Activated naive CD8-positive, alpha-beta T cell treated with anti-CD3 and anti-CD28 coated beads, Interleukin-2, amount 10 ng/mL, durations not matched to agents 7 days and 5 days (primary cell): Measurements from ENCODE around the gene PCNX2. TPM values are rescaled to one million over a fixed set of nuclear protein-coding genes. Genes with fewer than 3 reads are reported as not detected.

Experiments used
- ATAC-seq: fragments of 150-1000 bp; cut with Tn5 transposase; one replicate; pipeline ENCODE4 v1.10.0; 2021; ENCODE audit warnings: low read depth, moderate library complexity
- POLR2A ChIA-PET: fragments of 350-600 bp; sonication (Branson Sonifier 250); formaldehyde crosslinking; loops from one replicate; lab custom pipeline; 2021; ENCODE audit warnings: antibody characterized with exemption; lab: Charles Lee
- DNase-seq: peaks from one replicate; pipeline ENCODE4 v3.0.0; 2021
- H3K27ac Mint-ChIP-seq: one replicate; pipeline ENCODE4 v1.8.0; 2022; ENCODE audit warnings: mild to moderate bottlenecking, mixed read lengths
- H3K27me3 Mint-ChIP-seq: one replicate; pipeline ENCODE4 v1.8.0; 2022; ENCODE audit warnings: mild to moderate bottlenecking, moderate library complexity, mixed read lengths
- H3K36me3 Mint-ChIP-seq: one replicate; pipeline ENCODE4 v1.8.0; 2021; ENCODE audit warnings: mild to moderate bottlenecking, mixed read lengths
- H3K4me1 Mint-ChIP-seq: one replicate; pipeline ENCODE4 v1.8.0; 2021; ENCODE audit warnings: mixed read lengths
- H3K4me3 Mint-ChIP-seq: one replicate; pipeline ENCODE4 v1.8.0; 2022; ENCODE audit warnings: mild to moderate bottlenecking, moderate library complexity, mixed read lengths
- H3K9me3 Mint-ChIP-seq: one replicate; pipeline ENCODE4 v1.8.0; 2021; ENCODE audit warnings: mixed read lengths
- total RNA-seq, 2 experiments: library from RNA; stranded (reverse); gene quantifications; one replicate each; pipeline ENCODE4 v1.2.3, GENCODE V29; 2021

The PCNX2 gene, protein sequence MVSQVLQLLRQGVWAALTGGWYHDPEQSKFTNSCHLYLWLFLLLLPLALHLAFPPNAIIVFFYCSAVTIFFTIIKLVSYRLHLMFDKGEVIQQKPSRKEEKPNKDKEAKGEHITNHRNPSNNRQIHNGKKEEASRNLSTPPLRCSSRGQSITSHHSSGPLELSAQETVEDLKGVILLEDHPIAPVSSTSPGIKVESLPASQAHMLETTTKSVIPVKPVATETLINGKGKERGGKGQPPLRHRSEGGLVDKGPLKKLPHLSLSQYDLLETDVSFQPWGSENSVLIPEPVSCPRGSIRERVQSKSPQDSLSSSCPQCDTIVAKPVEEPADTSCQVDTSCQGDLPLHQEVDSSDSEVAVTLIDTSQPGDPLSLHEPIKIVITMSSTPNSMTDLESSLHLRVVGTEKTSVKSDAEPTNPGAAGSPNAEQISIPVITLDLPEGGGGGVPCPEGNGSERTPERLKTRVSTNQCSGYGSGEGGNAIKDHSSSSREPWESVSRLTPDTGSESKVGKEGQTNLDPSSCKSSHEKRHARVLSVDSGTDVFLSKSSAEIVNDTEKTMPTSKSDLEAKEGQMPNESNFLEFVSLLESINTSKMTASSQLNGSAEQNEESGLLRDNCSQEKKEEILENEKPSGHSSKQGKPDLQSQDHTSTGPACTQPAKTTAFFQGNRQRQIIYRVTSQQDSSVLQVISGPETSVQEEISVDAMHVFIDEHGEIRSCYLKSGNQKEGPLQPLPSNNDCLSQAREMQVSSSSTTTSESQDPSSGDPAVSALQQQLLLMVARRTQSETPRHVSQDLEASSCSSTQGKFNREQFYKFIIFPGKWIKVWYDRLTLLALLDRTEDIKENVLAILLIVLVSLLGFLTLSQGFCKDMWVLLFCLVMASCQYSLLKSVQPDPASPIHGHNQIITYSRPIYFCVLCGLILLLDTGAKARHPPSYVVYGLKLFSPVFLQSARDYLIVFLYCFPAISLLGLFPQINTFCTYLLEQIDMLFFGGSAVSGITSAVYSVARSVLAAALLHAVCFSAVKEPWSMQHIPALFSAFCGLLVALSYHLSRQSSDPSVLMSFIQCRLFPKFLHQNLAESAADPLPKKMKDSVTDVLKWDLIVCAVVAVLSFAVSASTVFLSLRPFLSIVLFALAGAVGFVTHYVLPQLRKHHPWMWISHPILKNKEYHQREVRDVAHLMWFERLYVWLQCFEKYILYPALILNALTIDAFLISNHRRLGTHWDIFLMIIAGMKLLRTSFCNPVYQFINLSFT (N-terminal part only)
- 10 to 100 TPM; 43.9 to 49.4 TPM for total RNA-seq

DNA sequence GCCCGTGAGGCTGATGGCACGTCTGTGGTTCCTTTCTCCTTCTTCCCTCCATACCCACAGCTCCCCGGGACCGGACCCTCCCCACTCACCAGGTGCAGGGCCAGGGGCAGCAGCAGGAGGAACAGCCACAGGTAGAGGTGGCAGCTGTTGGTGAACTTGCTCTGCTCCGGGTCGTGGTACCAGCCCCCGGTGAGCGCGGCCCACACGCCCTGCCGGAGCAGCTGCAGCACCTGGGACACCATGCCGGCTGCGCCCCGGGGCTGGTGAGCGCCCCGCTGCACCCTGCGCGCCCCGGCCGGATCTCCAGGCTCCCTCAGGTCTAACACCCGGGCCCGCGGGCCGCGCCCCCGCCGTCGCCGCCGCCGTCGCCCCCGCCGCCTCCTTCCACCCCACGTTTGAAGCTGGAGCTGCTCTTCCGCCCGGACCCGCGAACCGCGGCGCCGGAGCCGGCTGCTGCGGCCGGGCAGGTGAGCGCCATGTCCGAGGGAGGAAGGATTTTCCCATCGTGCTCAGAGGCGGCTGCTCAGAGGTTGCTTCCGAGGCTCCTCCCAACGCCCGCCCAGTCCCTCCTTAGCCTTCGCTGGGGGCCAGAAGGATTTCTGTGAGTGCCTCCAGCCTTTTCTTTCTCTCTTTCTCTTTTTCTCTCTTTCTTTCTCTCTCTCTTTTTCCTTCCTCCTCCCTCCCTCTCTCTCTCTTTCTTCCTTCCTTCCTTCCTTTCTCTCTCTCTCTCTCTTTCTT, at the start of gene PCNX2:
TSS of gene PCNX2 (minus strand) at position 489 of the 738 bp plus-strand sequence. CDS start at position 242, 247 bp downstream.
- Mint-ChIP-seq H3K36me3 (peaks cover 5% of the 10 kb centered on the region), H3K4me3 (peak within 1 kb of the TSS; percentile 95), H3K27me3 (no peaks in the 10 kb centered on the region), H3K9me3 (no peaks in the 10 kb centered on the region), H3K27ac (peak within 1 kb of the TSS; percentile 92), H3K4me1 (peaks cover 23% of the 10 kb centered on the region)
- POLR2A ChIA-PET: no interaction called here
- ATAC-seq (peak; percentile 93), DNase-seq (peak; percentile 75)

DNA sequence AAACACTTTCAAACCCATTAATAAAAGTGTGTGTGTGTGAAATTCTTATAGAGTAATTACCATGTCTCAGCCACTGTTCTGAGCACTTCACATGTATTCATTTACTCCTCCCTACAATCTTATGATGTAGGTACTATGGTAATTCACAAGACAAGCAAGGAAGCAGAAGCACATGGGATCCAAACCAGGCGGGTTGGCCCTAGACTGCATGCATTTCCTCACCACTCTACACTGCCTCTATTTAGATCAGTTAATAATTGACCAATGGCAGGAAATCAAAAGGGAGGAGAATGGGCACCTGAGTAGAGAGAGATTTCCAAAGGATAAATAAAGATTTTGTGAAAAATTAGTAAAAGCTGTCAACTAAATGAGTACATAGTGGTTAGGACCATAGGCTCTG, 47.7 kb upstream of the PCNX2 start:
- Mint-ChIP-seq H3K36me3 (no peaks in the 10 kb centered on the region), H3K27me3 (peaks cover 32% of the 10 kb centered on the region), H3K9me3 (peaks cover 2% of the 10 kb centered on the region), H3K27ac (no peak overlapping the region), H3K4me3 (no peak overlapping the region), H3K4me1 (no peaks in the 10 kb centered on the region)
- DNase-seq: no peak
- POLR2A ChIA-PET: no interaction called here
- ATAC-seq: no peak

DNA sequence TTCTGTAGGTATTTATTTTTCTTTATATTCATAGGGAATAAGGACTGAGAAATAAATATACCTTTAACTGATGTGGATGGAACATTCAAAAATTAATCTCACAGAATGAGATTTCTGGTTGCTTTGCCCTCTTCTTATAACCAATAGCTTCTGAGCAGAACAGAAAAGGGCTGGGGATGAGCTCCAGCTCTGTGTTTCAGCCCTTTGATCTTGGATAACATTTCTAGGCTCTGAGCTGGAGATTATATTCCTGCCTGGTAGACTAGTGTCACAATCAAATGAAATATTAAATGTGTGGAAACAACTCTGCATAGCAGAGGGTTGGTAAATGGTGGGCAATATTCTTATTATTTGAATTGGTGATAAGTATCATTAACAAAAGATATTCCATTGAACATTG, 46.6 kb upstream of the PCNX2 start:
- Mint-ChIP-seq H3K9me3 (peaks cover 2% of the 10 kb centered on the region), H3K4me3 (no peak overlapping the region), H3K27me3 (peaks cover 34% of the 10 kb centered on the region), H3K27ac (no peak overlapping the region), H3K36me3 (no peaks in the 10 kb centered on the region), H3K4me1 (no peaks in the 10 kb centered on the region)
- no peak for DNase-seq
- ATAC-seq: no peak
- POLR2A ChIA-PET: no interaction called here

DNA sequence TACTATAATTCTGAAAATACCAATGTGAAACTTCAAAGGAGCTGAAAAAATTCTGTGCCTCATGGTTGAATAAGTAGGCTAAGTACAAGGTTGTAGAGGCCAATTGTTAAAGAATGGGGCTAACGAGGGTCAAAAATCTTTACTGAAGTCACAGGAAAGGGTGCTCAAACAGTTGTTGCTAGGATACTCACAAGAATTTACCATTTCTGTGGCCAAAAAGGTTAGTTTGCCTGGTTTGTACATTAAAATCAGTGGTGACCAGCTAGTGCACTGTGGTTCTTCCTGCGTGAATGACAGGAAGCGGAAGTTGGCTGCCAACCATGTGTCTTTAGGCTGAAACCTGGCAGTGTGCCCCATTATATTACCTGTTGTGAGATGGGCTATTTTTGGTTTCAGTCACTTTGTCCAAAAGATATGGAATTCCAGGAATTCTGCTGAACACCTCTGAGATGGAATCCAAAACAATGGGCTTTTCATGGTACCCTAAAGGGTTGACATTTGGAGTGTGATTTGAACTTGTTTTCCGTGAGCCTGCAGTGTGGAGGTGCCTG, 45.5 kb upstream of the PCNX2 start:
- Mint-ChIP-seq H3K36me3 (no peaks in the 10 kb centered on the region), H3K9me3 (peaks cover 2% of the 10 kb centered on the region), H3K27ac (no peak overlapping the region), H3K27me3 (peaks cover 43% of the 10 kb centered on the region), H3K4me1 (no peaks in the 10 kb centered on the region), H3K4me3 (no peak overlapping the region)
- POLR2A ChIA-PET: no interaction called here
- DNase-seq (no peak), ATAC-seq (no peak)

DNA sequence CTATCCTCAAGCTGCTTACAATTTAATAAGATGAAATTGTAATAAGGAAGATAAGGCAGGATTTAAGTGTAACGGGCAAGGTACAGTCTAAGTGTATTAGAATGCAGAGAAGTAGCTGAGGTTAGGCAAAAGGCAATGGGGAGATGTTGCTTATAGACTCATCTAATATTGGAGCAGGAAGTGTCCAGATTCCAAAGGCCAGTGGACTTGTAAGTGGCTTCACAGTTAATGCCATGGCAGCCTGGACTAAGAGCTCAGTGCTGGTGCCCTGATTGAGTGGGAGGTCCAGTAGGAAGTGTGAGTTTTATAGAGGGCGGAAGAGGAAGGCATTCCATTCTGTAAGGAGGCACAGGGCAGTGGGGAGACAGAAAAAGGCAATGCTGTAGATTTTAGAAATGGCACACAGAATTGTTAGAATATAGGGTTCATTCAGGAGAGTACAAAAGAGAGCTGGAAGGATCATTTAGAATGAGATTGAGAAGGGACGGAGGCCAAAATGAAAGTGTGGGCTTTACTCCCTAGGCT, 44.6 kb upstream of the PCNX2 start:
- Mint-ChIP-seq H3K4me3 (no peak overlapping the region), H3K27ac (no peak overlapping the region), H3K4me1 (no peaks in the 10 kb centered on the region), H3K36me3 (no peaks in the 10 kb centered on the region), H3K27me3 (peaks cover 44% of the 10 kb centered on the region), H3K9me3 (peaks cover 2% of the 10 kb centered on the region)
- POLR2A ChIA-PET: no interaction called here
- DNase-seq (no peak), ATAC-seq (no peak)

DNA sequence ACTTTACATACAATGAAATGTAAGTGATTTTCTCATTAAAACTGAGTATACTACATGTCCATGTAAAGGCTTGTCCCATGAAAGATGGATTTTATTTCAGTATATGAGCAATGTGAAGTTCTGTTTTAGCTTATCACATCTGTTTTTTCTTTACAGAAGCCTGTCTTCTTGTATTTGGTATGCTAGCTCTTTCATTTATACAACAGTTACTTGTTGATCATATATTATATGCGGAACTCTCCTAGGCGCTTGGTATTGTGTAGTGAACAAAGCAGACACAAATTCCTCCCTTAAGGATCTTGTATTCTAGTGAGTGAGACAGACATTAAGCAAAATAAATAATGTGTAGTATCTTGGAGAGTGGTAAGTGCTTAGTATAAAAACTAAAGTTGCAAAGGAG, 42.6 kb upstream of the PCNX2 start:
- H3K27me3 Mint-ChIP-seq: peaks cover 40% of the 10 kb centered on the region
- H3K36me3 Mint-ChIP-seq: no peaks in the 10 kb centered on the region
- H3K4me3 Mint-ChIP-seq: no peak overlapping the region
- POLR2A ChIA-PET: no interaction called here
- no peak for ATAC-seq
- H3K9me3 Mint-ChIP-seq: no peaks in the 10 kb centered on the region
- DNase-seq: no peak
- no peak overlapping the region for H3K27ac Mint-ChIP-seq
- no peaks in the 10 kb centered on the region for H3K4me1 Mint-ChIP-seq

DNA sequence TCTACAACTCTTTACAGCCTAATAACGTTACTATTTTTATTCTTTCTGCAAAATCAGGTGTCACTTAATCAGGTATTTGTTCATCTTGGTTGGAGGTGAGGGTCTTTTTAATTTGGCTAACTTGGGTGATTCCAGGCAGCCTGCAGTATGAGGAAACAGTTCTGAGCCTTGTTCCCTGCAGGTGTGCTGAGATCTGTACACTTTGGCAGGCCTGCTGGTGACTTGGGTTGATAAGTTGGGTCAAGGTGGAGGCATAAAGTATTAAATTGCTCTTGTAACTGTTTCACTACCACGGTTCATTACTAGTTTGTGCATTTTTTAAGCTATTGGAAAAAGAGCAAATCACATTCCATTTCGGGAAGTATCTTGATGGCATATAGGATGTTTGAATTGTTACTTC, 42.0 kb upstream of the PCNX2 start:
- ATAC-seq: no peak
- Mint-ChIP-seq H3K27ac (no peak overlapping the region), H3K4me3 (no peak overlapping the region), H3K9me3 (no peaks in the 10 kb centered on the region), H3K36me3 (no peaks in the 10 kb centered on the region), H3K27me3 (peaks cover 42% of the 10 kb centered on the region), H3K4me1 (no peaks in the 10 kb centered on the region)
- POLR2A ChIA-PET: no interaction called here
- DNase-seq: no peak

DNA sequence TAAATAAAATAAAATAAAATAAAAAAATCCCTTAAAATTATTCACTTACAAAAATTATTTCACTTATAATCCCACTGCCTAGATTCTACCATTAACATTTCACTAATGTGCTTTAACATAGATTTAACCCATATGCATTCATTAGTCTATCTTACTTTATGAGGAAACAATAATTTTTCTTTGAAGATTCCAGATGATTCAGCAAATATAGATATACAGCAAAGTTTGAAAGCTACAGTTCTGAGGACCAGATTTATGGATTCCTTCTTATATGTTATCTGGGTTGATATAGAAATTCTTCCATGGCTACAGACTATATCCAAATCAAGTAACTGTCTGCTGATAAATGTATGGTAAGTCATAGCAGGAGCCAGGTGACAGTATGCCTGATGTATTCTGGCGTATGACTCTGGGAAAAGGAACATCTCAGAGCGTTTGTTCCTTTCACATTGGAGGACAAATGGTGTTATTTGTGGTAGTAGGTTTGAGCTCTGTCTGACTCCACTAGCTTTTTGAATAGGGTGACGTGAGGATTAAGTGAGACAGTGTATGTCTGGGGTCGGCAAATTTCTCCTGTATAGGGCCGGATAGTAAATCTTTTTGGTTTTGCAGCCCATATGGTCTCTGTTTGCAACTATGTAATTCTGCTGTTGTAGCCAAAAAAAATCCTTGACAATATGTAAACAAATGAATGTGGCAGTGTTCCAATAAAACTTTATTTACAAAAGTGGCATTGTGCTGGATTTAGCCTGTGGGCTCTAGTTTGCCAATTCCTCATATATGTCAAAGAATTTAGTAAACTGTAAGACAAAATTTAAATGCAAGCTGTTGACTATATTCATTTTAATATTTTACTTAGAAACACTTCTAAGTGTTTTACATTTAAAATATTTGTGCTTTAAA, 41.3 kb upstream of the PCNX2 start:
- Mint-ChIP-seq H3K36me3 (no peaks in the 10 kb centered on the region), H3K4me3 (no peak overlapping the region)

DNA sequence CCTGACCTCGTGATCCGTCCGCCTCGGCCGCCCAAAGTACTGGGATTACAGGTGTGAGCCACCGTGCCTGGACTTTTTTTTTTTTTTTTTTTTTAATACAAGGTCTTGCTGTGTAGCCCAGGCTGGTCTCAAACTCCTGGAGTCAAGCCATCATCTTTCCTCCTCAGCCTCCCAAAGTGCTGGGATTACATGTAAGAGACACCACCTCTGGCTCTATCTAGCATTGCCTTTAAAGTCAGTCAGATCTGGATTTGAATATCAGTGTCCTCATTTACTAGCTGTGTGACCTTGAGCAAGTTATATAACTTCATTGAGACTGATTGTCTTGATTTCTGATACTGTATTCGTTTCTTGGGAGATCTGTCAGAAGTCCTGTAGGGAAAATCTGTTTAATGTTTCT, 38.6 kb upstream of the PCNX2 start:
- ATAC-seq (no peak), DNase-seq (no peak)
- POLR2A ChIA-PET: no interaction called here
- no peaks in the 10 kb centered on the region for H3K36me3 Mint-ChIP-seq
- H3K4me3 Mint-ChIP-seq: no peak overlapping the region
- peaks cover 42% of the 10 kb centered on the region for H3K27me3 Mint-ChIP-seq
- H3K27ac Mint-ChIP-seq: no peak overlapping the region
- H3K4me1 Mint-ChIP-seq: no peaks in the 10 kb centered on the region
- no peaks in the 10 kb centered on the region for H3K9me3 Mint-ChIP-seq

More for the DNA sequence above, 41.3 kb upstream of the PCNX2 start:
- POLR2A ChIA-PET: no interaction called here
- no peaks in the 10 kb centered on the region for H3K4me1 Mint-ChIP-seq
- ATAC-seq (no peak), DNase-seq (no peak)
- peaks cover 43% of the 10 kb centered on the region for H3K27me3 Mint-ChIP-seq
- H3K9me3 Mint-ChIP-seq: no peaks in the 10 kb centered on the region
- H3K27ac Mint-ChIP-seq: no peak overlapping the region

DNA sequence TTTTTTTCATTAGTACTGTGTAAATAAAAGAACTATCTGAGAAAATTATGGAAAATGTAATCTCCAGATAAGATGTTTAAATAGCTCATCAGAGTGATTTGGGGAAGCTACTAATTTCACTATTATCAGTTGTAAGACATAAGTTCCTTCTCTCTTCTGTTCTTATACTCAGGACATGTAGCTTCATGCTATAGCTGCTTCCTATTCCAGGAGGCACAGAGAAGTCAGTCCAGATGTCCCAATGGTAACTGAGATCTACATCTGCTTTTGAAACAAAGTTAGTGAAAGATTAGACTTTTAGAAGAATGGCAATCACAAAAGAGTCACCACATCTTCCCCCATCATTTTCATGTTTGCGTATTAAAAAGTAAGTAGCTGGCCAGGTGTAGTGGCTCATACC, 37.6 kb upstream of the PCNX2 start:
- H3K4me3 Mint-ChIP-seq: no peak overlapping the region
- DNase-seq (no peak), ATAC-seq (no peak)
- H3K9me3 Mint-ChIP-seq: no peaks in the 10 kb centered on the region
- no peaks in the 10 kb centered on the region for H3K36me3 Mint-ChIP-seq
- POLR2A ChIA-PET: no interaction called here
- peaks cover 38% of the 10 kb centered on the region for H3K27me3 Mint-ChIP-seq
- no peaks in the 10 kb centered on the region for H3K4me1 Mint-ChIP-seq
- H3K27ac Mint-ChIP-seq: no peak overlapping the region

DNA sequence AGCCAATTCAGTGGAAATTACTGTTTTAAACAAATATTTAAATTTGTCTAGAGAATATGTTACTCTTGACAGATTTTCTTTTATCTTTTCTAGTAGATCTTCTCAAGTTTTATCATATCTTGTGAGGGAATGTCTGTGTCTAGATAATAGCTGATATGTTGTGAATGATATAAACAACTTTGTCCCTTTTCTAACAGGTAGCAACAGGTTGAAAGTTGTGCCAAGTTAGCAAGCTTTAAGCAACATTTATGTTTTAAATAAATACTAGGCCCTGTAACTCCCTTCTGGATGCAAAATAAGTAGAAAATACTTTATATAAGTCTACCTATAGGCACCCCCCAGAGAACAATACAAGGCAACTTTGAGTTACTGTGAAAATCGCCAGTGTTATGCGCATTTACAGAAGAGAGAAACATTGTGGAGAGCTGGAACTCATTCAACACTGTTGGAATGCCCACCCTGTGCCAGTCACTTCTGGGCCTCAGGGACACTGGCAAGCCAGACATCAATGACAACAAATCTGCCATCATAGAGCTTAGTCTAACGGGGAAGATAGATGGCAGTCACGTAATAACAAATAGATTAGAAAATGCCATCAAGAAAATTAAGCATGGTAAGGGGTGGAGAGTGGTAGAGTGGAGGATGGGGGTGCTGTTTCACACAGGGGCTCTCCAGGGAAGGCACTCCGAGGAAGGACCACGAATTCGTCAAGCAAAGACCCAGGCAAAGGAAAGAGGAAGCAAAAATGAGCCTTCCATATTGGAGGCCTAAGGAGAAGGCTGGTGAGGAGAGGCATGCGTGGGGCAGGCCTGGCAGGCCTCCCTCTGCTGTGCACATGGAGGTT, 36.4 kb upstream of the PCNX2 start:
- peaks cover 1% of the 10 kb centered on the region for H3K4me1 Mint-ChIP-seq
- H3K27me3 Mint-ChIP-seq: peaks cover 38% of the 10 kb centered on the region
- no peak for ATAC-seq
- POLR2A ChIA-PET: no interaction called here
- no peak overlapping the region for H3K4me3 Mint-ChIP-seq
- H3K36me3 Mint-ChIP-seq: no peaks in the 10 kb centered on the region
- DNase-seq: no peak
- H3K27ac Mint-ChIP-seq: no peak overlapping the region
- no peaks in the 10 kb centered on the region for H3K9me3 Mint-ChIP-seq
